Spleen (tissue), 11 donors: ENCODE measurements around the gene CCDC148. TPM values are rescaled to one million over a fixed set of nuclear protein-coding genes. Genes with fewer than 3 reads are reported as not detected.

ENCODE experiments used
- DNase-seq: peaks from one replicate; pipeline ENCODE4 v3.0.0-alpha.2; 2020
- H3K27ac ChIP-seq, 8 donors: fragments of 200-600 bp; sonication (generic) in 7 of 8; 1 replicate in 4 of 8; 2 replicates in 4 of 8; pipeline versions ENCODE4 v1.5.0 to v1.8.0; 2016 to 2021; ENCODE audit warnings: inconsistent platforms in 4 of 8, mild to moderate bottlenecking in 4 of 8, moderate library complexity in 1 of 8
- H3K27me3 ChIP-seq, 7 donors: fragments of 200-600 bp; sonication (generic) in 6 of 7; replicated peaks in 1 of 7; 1 replicate in 4 of 7; 2 replicates in 3 of 7; pipeline versions ENCODE4 v1.5.0 to v1.8.0; 2016 to 2021; ENCODE audit warnings: inconsistent platforms in 3 of 7, mild to moderate bottlenecking in 1 of 7
- H3K36me3 ChIP-seq, 6 donors: fragments of 200-600 bp; sonication (generic) in 5 of 6; 1 replicate in 4 of 6; 2 replicates in 2 of 6; pipeline versions ENCODE4 v1.5.0 to v1.8.0; 2016 to 2021; ENCODE audit warnings: inconsistent platforms in 2 of 6
- H3K4me1 ChIP-seq, 6 donors: fragments of 200-600 bp; sonication (generic) in 5 of 6; 1 replicate in 3 of 6; 2 replicates in 3 of 6; pipeline versions ENCODE4 v1.5.0 to v1.8.0; 2016 to 2021; ENCODE audit warnings: inconsistent platforms in 3 of 6
- H3K4me3 ChIP-seq, 8 donors: fragments of 200-600 bp; sonication (generic) in 7 of 8; 1 replicate in 4 of 8; 2 replicates in 4 of 8; pipeline versions ENCODE4 v1.5.0 to v1.8.0; 2016 to 2021; ENCODE audit warnings: inconsistent platforms in 4 of 8, mild to moderate bottlenecking in 4 of 8, moderate library complexity in 2 of 8
- H3K9me3 ChIP-seq, 8 donors: fragments of 200-600 bp; sonication (generic) in 7 of 8; 1 replicate in 4 of 8; 2 replicates in 4 of 8; pipeline versions ENCODE4 v1.5.0 to v1.8.0; 2016 to 2021; ENCODE audit warnings: inconsistent platforms in 4 of 8
- CTCF ChIP-seq, 11 experiments: fragments of 200-600 bp in 7 of 11; fragments of 450-650 bp in 4 of 11; sonication (generic) in 4 of 11; IDR thresholded peaks in 8 of 11; conservative IDR thresholded peaks in 3 of 11; 1 replicate in 7 of 11; 2 replicates in 4 of 11; pipeline versions ENCODE4 v1.4.0 to v1.8.0; 2016 to 2021; ENCODE audit warnings: antibody characterized with exemption in 11 of 11, inconsistent platforms in 4 of 11, mild to moderate bottlenecking in 1 of 11
- POLR2A ChIP-seq, 3 donors: fragments of 450-650 bp; IDR thresholded peaks; one replicate each; pipeline ENCODE4 v1.5.1; 2017; ENCODE audit warnings: antibody characterized with exemption in 3 of 3, mild to moderate bottlenecking in 1 of 3
- POLR2AphosphoS5 ChIP-seq, 3 donors: sonication (generic); formaldehyde crosslinking; IDR thresholded peaks; one replicate each; pipeline ENCODE4 v1.5.1; 2017; ENCODE audit warnings: antibody characterized with exemption in 3 of 3
- WGBS, 5 donors: extraction: QIAGEN DNeasy Blood & Tissue Kit in 3 of 5; methylation state at CpG; one replicate each; pipeline versions ENCODE4 v1.1.5 to v1.1.7; 2013 to 2018; 5-methylcytosine and 5-hydroxymethylcytosine counted together
- intact Hi-C: fragments of 100-400 bp; cut with DNase I; formaldehyde crosslinking; loops from one replicate; pipeline ENCODE4 v1.15.0; 2023; ENCODE audit warnings: low total_unique reads
- polyA plus RNA-seq, 3 donors: library from polyadenylated mRNA; stranded (reverse); fragments of 200-250 nt; gene quantifications; one replicate each; pipeline ENCODE4 v1.2.1, GENCODE V29; 2013
- total RNA-seq, 7 donors: library from RNA; depleted of rRNA in 3 of 7; stranded (reverse); fragments of >200 nt in 3 of 7; fragmentation: NEBNext Ultra II Directional in 4 of 7; extraction: Animal tissue kit (Norgen Biotek cat#: 25700) in 4 of 7; gene quantifications; one replicate each; pipeline versions ENCODE4 v1.1.0 to v1.2.1, GENCODE V29; 2016 to 2021
- donor health status: healthy with polysubstance abuse.
- donor health status: DM: no; HTN: no; CAD: no; lungs with moderate emphysema.
- donor health status: DM: no; HTN: no; CAD: no.
- donor health status: Bipolar disorder and iron deficiency.
- donor health status: healthy.
- donor health status: DM: no; HTN: no; CAD: no.
- donor health status: DM: yes; HTN: yes; CAD: no.

Gene CCDC148
- total and polyA plus RNA-seq, 10 donors, result 0.07 to 0.79 (median 0.46) TPM

GRCh38 chr2:158432117-158432516, 24.4 kb downstream of the CCDC148 start:
- peaks cover 0 to 40% (median 30%) of the 10 kb centered on the region in 8 donors for H3K9me3 ChIP-seq
- H3K4me3 ChIP-seq, result no peak overlapping the region
- TF ChIP-seq POLR2AphosphoS5 (IDR thresholded peaks at IDR 0.05) (no peak), POLR2A (IDR thresholded peaks at IDR 0.05) (no peak), CTCF (IDR thresholded peaks at IDR 0.05 in 8 of 11, conservative IDR thresholded peaks at IDR 0.05 in 3 of 11) (no peak)
- no peaks in the 10 kb centered on the region for H3K27me3 ChIP-seq
- no peaks in the 10 kb centered on the region for H3K36me3 ChIP-seq
- intact Hi-C loops, result no loop called here
- no peaks in the 10 kb centered on the region for H3K4me1 ChIP-seq
- DNase-seq, result no peak
- no peak overlapping the region for H3K27ac ChIP-seq

- no peak for DNase-seq
- TF ChIP-seq CTCF (IDR thresholded peaks at IDR 0.05 in 8 of 11, conservative IDR thresholded peaks at IDR 0.05 in 3 of 11) (no peak), POLR2AphosphoS5 (IDR thresholded peaks at IDR 0.05) (no peak), POLR2A (IDR thresholded peaks at IDR 0.05) (no peak)
- Histone ChIP-seq H3K9me3 (peaks cover 0 to 52% (median 42%) of the 10 kb centered on the region in 8 donors), H3K4me3 (no peak overlapping the region), H3K27me3 (no peaks in the 10 kb centered on the region), H3K4me1 (no peaks in the 10 kb centered on the region), H3K27ac (no peak overlapping the region), H3K36me3 (no peaks in the 10 kb centered on the region)
- 83 to 97% (median 91%) methylated on average over 1 of the region's 1 CpG for WGBS, 5 donors
- intact Hi-C loops, result no loop called here
Measured at GRCh38 chr2:158414538-158414937, 42.0 kb downstream of the CCDC148 start.

GRCh38 chr2:158413581-158413980, 43.0 kb downstream of the CCDC148 start:
- Histone ChIP-seq H3K27me3 (no peaks in the 10 kb centered on the region), H3K36me3 (no peaks in the 10 kb centered on the region), H3K4me1 (no peaks in the 10 kb centered on the region), H3K4me3 (no peak overlapping the region), H3K9me3 (peaks cover 0 to 55% (median 43%) of the 10 kb centered on the region in 8 donors), H3K27ac (no peak overlapping the region)
- DNase-seq, result no peak
- intact Hi-C loops, result no loop called here
- no peak for TF ChIP-seq CTCF (IDR thresholded peaks at IDR 0.05 in 8 of 11, conservative IDR thresholded peaks at IDR 0.05 in 3 of 11)
- TF ChIP-seq POLR2A (IDR thresholded peaks at IDR 0.05), result no peak
- TF ChIP-seq POLR2AphosphoS5 (IDR thresholded peaks at IDR 0.05), result no peak
- 59 to 85% (median 75%) methylated on average over 2 of the region's 2 CpGs for WGBS, 5 donors

GRCh38 chr2:158412206-158412605, 44.3 kb downstream of the CCDC148 start:
- H3K4me3 ChIP-seq, result no peak overlapping the region
- no peaks in the 10 kb centered on the region for H3K36me3 ChIP-seq
- DNase-seq, result no peak
- 68 to 76% (median 72%) methylated on average over 3 of the region's 3 CpGs for WGBS, 5 donors
- H3K27ac ChIP-seq, result no peak overlapping the region
- TF ChIP-seq POLR2A (IDR thresholded peaks at IDR 0.05) (no peak), POLR2AphosphoS5 (IDR thresholded peaks at IDR 0.05) (no peak), CTCF (IDR thresholded peaks at IDR 0.05 in 8 of 11, conservative IDR thresholded peaks at IDR 0.05 in 3 of 11) (no peak)
- H3K4me1 ChIP-seq, result no peaks in the 10 kb centered on the region
- peaks cover 0 to 55% (median 43%) of the 10 kb centered on the region in 8 donors for H3K9me3 ChIP-seq
- intact Hi-C loops, result no loop called here
- no peaks in the 10 kb centered on the region for H3K27me3 ChIP-seq
